Neural progenitor cell (in vitro differentiated cells): ENCODE data around the gene PLA2G2F.

ENCODE experiments used
- EZH2 ChIP-seq: fragments of 200-600 bp; sonication (generic); IDR thresholded peaks from 2 replicates; pipeline ENCODE4 v1.6.1; 2017; ENCODE audit warnings: antibody characterized with exemption, mild to moderate bottlenecking, moderate library complexity
- TF ChIP-seq, protein P1 (sequence below): fragments of 200-600 bp; sonication (generic); IDR thresholded peaks from 2 replicates; pipeline ENCODE4 v1.5.1; 2017; ENCODE audit warnings: antibody characterized with exemption, mild to moderate bottlenecking

DNA sequence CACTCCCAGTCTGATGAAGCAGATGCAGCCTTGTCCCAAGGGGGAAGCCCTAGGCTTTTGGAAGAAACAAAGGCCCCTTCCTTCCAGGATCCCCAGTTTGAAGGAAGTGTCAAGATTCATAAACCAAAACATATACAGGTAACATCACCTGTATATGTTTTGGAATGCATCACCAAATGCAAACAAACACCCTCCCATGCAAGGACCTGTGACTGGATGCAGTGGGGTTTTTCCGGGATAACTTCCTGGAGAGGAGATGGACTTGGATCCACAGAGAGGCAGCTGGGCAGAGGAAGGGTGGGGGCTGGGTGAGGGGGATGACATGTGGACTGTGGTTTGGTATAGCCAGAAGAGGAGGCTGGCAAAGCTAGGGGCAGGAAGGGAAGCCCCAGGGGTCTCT, 1.5 kb upstream of the PLA2G2F start:
- TF ChIP-seq, protein P1, sequence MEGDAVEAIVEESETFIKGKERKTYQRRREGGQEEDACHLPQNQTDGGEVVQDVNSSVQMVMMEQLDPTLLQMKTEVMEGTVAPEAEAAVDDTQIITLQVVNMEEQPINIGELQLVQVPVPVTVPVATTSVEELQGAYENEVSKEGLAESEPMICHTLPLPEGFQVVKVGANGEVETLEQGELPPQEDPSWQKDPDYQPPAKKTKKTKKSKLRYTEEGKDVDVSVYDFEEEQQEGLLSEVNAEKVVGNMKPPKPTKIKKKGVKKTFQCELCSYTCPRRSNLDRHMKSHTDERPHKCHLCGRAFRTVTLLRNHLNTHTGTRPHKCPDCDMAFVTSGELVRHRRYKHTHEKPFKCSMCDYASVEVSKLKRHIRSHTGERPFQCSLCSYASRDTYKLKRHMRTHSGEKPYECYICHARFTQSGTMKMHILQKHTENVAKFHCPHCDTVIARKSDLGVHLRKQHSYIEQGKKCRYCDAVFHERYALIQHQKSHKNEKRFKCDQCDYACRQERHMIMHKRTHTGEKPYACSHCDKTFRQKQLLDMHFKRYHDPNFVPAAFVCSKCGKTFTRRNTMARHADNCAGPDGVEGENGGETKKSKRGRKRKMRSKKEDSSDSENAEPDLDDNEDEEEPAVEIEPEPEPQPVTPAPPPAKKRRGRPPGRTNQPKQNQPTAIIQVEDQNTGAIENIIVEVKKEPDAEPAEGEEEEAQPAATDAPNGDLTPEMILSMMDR, result no peak
- TF ChIP-seq EZH2, result no peak
